VCaP (cell line): ENCODE measurements around the gene BORA.

ENCODE experiments used
- H3K27ac ChIP-seq: fragments of 450-650 bp; 2 replicates; pipeline ENCODE4 v1.5.1; 2017
- TF ChIP-seq, protein P1 (sequence below): fragments of 450-650 bp; conservative IDR thresholded peaks from 2 replicates; pipeline ENCODE4 v1.5.1; 2017; ENCODE audit warnings: mild to moderate bottlenecking, moderate library complexity

Gene BORA

DNA sequence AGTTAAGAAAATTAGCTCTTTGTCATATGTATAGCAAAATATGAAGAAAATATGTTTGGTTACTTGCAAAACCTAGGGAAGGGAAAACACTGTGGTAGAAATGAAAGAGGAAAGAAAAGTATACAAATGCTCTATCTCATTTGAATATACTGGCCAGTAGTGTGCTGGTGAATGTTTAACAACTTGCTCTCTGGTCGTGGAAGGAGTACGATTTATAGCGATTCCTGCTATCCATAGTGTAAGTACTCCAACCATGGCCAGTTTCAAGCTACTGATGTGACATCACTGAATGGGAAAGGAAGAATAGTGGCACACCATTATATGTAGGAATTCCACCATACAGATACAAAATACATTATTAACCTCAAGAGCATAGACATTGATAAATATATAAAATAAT is 9.3 kb downstream of the BORA start:
- TF ChIP-seq, protein P1, sequence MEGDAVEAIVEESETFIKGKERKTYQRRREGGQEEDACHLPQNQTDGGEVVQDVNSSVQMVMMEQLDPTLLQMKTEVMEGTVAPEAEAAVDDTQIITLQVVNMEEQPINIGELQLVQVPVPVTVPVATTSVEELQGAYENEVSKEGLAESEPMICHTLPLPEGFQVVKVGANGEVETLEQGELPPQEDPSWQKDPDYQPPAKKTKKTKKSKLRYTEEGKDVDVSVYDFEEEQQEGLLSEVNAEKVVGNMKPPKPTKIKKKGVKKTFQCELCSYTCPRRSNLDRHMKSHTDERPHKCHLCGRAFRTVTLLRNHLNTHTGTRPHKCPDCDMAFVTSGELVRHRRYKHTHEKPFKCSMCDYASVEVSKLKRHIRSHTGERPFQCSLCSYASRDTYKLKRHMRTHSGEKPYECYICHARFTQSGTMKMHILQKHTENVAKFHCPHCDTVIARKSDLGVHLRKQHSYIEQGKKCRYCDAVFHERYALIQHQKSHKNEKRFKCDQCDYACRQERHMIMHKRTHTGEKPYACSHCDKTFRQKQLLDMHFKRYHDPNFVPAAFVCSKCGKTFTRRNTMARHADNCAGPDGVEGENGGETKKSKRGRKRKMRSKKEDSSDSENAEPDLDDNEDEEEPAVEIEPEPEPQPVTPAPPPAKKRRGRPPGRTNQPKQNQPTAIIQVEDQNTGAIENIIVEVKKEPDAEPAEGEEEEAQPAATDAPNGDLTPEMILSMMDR, result no peak
- H3K27ac ChIP-seq, result no peak overlapping the region

DNA sequence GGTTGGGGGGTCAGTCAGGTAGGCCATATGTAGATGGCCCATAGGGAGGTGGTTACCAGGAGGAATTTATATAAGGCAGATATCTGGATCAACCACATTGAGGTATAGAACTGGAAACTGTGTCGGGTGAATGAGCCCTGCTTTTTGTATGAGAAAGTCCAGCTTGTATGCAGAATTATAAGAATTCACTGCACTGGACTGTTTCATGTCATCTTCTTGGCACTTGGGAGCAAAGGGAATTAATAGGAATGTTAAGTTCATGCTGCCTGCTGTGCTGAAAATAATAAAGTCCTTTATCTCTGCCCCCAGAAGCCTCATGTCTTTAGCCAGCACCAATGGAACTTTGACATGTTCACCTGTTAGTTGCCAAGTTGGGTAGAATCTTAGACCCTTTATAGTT is 12.3 kb downstream of the BORA start:
- no peak overlapping the region for H3K27ac ChIP-seq
- TF ChIP-seq, protein P1, result no peak

DNA sequence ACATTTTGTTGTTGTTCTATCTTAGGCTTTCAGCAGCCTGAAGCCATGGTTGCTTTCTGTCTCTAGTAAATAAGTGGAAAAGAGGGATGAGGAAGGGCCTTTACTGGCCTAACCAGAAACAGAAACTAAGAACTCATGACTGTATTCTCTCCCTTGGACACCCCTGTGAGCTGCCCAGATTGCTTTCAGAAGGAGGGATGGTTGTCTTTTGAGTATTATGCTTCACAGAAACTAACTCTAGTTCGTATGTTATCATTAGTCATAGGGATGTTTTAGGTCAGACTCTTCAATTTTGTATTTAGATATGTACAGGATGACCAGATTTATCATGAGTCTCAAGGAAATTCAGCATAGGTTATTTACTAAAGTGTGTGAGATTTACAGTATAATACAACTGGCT is 17.5 kb downstream of the BORA start:
- no peak overlapping the region for H3K27ac ChIP-seq
- TF ChIP-seq, protein P1, result no peak

DNA sequence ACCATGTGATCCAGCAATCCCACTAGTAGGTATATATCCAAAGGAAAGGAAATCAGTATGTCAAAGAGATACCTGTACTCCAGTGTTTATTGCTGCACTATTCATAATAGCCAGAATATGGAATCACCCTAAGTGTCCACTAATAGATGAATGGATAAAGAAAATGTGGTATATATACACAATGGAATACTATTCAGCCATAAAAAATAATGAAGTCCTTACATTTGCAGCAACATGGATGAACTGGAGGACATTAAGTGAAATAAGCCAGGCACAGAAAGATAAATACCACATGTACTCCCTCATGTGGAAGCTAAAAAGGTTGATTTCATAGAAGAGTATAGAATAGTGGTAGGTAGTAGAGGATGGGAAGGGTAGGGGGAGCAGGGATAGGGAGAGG is 23.5 kb downstream of the BORA start:
- TF ChIP-seq, protein P1, result no peak
- no peak overlapping the region for H3K27ac ChIP-seq

DNA sequence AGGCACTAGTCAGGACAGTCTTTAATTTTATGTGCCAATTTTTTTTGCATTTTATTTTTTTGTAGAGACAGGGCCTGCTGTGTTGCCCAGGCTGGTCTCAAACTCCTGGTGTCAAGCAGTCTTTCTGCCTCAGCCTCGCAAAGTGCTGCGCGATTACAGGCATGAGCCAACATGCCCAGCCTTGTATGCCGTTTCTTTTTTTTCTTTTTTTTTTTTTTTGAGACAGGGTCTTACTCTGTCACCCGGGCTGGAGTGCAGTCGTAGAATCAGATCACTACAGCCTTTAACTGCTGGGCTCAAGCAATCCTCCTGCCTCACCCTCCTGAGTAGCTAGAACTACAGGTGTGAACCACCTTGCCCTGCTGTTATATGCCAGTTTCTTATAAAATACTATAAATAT is 26.4 kb downstream of the BORA start:
- H3K27ac ChIP-seq, result no peak overlapping the region
- TF ChIP-seq, protein P1, result no peak

DNA sequence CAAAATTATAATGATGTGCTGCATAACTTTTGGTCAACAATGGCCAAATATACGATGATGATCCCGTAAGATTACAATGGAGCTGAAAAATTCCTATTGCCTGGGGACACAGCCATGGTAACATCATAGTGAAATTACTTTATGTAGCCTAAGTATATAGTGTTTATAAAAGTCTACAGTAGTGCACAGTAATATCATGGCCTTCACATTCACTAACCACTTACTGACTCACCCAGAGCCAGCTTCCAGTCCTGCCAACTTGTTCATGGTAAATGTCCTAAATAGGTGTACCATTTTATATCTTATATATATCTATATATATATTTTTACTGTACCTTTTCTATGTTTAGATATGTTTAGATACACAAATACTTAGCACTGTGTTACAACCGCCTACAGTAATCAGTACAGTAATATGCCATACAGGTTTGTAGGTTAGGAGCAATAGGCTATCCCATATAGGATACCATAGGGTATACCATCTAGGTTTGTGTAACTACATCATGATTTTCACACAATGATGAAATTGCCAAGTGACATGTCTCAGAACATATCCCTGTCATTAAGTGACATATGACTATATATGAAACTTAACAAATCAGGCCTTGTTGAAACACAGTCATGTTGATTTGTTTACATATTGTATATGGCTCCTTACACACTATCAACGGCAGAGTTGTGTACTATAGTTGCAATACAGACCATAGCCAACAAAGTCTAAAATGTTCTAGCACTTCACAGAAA is 30.2 kb downstream of the BORA start:
- TF ChIP-seq, protein P1, result no peak
- no peak overlapping the region for H3K27ac ChIP-seq

DNA sequence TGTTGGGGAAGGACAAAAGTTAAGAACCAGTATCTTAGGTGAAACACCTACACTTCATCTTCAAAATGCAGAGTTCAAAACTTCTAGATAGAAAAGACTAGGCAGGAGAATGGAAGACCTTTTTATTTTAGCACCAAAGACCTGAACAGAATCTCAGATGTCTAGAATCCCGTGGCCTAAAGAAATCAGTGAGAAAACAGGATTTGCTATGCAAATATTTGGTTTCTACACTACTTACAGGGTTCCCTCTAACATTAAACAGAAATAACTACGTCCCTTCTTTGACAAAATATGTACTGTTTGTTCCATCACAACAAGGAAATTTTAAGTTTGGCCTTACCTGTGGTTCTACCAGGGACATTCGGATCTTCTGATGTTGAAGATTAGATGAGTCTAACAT is 32.5 kb downstream of the BORA start:
- TF ChIP-seq, protein P1, result no peak
- no peak overlapping the region for H3K27ac ChIP-seq
